Glutamatergic neuron (in vitro differentiated cells): ENCODE measurements around the gene NET1. TPM values are rescaled to one million over a fixed set of nuclear protein-coding genes. Genes with fewer than 3 reads are reported as not detected.

ENCODE experiments used
- DNase-seq: peaks from one replicate; pipeline ENCODE4 v3.0.0; 2022
- H3K27ac Mint-ChIP-seq: one replicate; pipeline ENCODE4 v1.8.0; 2020; ENCODE audit warnings: mild to moderate bottlenecking, mixed read lengths, inconsistent platforms; ENCODE audit not compliant: unreplicated experiment
- H3K27me3 Mint-ChIP-seq: one replicate; pipeline ENCODE4 v1.8.0; 2020; ENCODE audit warnings: mild to moderate bottlenecking, moderate library complexity, mixed read lengths, inconsistent platforms; ENCODE audit not compliant: unreplicated experiment
- H3K36me3 Mint-ChIP-seq: one replicate; pipeline ENCODE4 v1.8.0; 2020; ENCODE audit warnings: mild to moderate bottlenecking, mixed read lengths, inconsistent platforms; ENCODE audit not compliant: unreplicated experiment
- H3K4me1 Mint-ChIP-seq: one replicate; pipeline ENCODE4 v1.8.0; 2020; ENCODE audit warnings: mild to moderate bottlenecking, low read depth, mixed read lengths, inconsistent platforms; ENCODE audit not compliant: unreplicated experiment
- H3K4me3 Mint-ChIP-seq: one replicate; pipeline ENCODE4 v1.8.0; 2020; ENCODE audit warnings: mild to moderate bottlenecking, mixed read lengths, inconsistent platforms; ENCODE audit not compliant: unreplicated experiment
- H3K9me3 Mint-ChIP-seq: one replicate; pipeline ENCODE4 v1.8.0; 2020; ENCODE audit warnings: mild to moderate bottlenecking, moderate library complexity, mixed read lengths, inconsistent platforms; ENCODE audit not compliant: unreplicated experiment
- CTCF ChIP-seq: fragments of 200-600 bp; sonication (generic); IDR thresholded peaks from one replicate; pipeline ENCODE4 v1.5.0; 2021; ENCODE audit not compliant: partially characterized antibody, unreplicated experiment
- long read RNA-seq: library from polyadenylated mRNA; unstranded; transcript quantifications from one replicate; pipeline ENCODE4 v2.0.0, GENCODE V29; 2020; ENCODE audit not compliant: unreplicated experiment
- total RNA-seq: library from RNA; stranded (reverse); fragmentation: NEBNext Ultra II Directional; extraction: Animal tissue kit (Norgen Biotek cat#: 25700); gene quantifications from one replicate; pipeline ENCODE4 v1.2.1, GENCODE V29; 2021; ENCODE audit not compliant: unreplicated experiment

NET1 gene
- total RNA-seq = 63.8 TPM
- long read RNA-seq, transcript NET1-202 (10 exons, 3,253 nt) = major isoform, 10 of 18 reads
- long read RNA-seq, transcript NET1-201 (12 exons, 3,402 nt) = minor isoform, 6 of 18 reads
- long read RNA-seq, partial matches to known transcripts = 1 of 18 reads
- long read RNA-seq, other reads (novel, unspliced or antisense) = 1 of 18 reads

GRCh38 chr10:5412277-5412941, at the start of gene NET1:
NET1 (plus strand) TSS chr10:5412557; CDS start chr10:5412693, 136 bp downstream.
- Mint-ChIP-seq H3K27ac (peak within 1 kb of the TSS; percentile 92), H3K27me3 (peaks cover 5% of the 10 kb centered on the region), H3K4me1 (peaks cover 13% of the 10 kb centered on the region), H3K9me3 (peaks cover 11% of the 10 kb centered on the region), H3K4me3 (peak within 1 kb of the TSS; percentile 73), H3K36me3 (peaks cover 9% of the 10 kb centered on the region)
- peak; percentile 95 for DNase-seq
- TF ChIP-seq CTCF = no peak

GRCh38 chr10:5362873-5363272, 49.5 kb upstream of the NET1 start:
- H3K27me3 Mint-ChIP-seq = peaks cover 3% of the 10 kb centered on the region
- H3K9me3 Mint-ChIP-seq = no peaks in the 10 kb centered on the region
- no peaks in the 10 kb centered on the region for H3K36me3 Mint-ChIP-seq
- TF ChIP-seq CTCF = no peak
- no peak overlapping the region for H3K27ac Mint-ChIP-seq
- DNase-seq = no peak
- peaks cover 2% of the 10 kb centered on the region for H3K4me1 Mint-ChIP-seq
- no peak overlapping the region for H3K4me3 Mint-ChIP-seq

- no peak overlapping the region for H3K27ac Mint-ChIP-seq
- DNase-seq = no peak
- no peak for TF ChIP-seq CTCF
- no peaks in the 10 kb centered on the region for H3K36me3 Mint-ChIP-seq
- peaks cover 5% of the 10 kb centered on the region for H3K27me3 Mint-ChIP-seq
- H3K4me1 Mint-ChIP-seq = peaks cover 2% of the 10 kb centered on the region
- H3K9me3 Mint-ChIP-seq = no peaks in the 10 kb centered on the region
- no peak overlapping the region for H3K4me3 Mint-ChIP-seq
These were observed 48.0 kb upstream of the NET1 start for GRCh38 chr10:5364374-5364773.

GRCh38 chr10:5364890-5365338, 47.4 kb upstream of the NET1 start, which contains the start of gene UCN3:
UCN3 (plus strand) TSS chr10:5364966; CDS start chr10:5373721, 8,755 bp downstream.
- Mint-ChIP-seq H3K4me3 (no peak within 1 kb of the TSS), H3K4me1 (peaks cover 2% of the 10 kb centered on the region), H3K36me3 (no peaks in the 10 kb centered on the region), H3K27ac (no peak within 1 kb of the TSS), H3K9me3 (no peaks in the 10 kb centered on the region), H3K27me3 (peaks cover 5% of the 10 kb centered on the region)
- no peak for DNase-seq
- no peak for TF ChIP-seq CTCF

GRCh38 chr10:5365928-5366327, 46.4 kb upstream of the NET1 start:
- Mint-ChIP-seq H3K4me1 (no peaks in the 10 kb centered on the region), H3K27me3 (peaks cover 5% of the 10 kb centered on the region), H3K9me3 (peaks cover 3% of the 10 kb centered on the region), H3K4me3 (no peak overlapping the region), H3K36me3 (no peaks in the 10 kb centered on the region), H3K27ac (no peak overlapping the region)
- no peak for TF ChIP-seq CTCF
- no peak for DNase-seq
